GM19351 (cell line): Measurements from ENCODE around the gene KRT8.
"Not testable (repeated sequence)": the region's sequence is repeated elsewhere in the genome, so short reads cannot be mapped to it uniquely, and the experiment has no call there.

Source experiments
- ATAC-seq: cut with Tn5 transposase; IDR thresholded peaks from one replicate; pipeline ENCODE4 v1.9.1; 2021; ENCODE audit warnings: mild to moderate bottlenecking, moderate library complexity; ENCODE audit not compliant: unreplicated experiment

KRT8 gene

GRCh38 chr12:52904509-52905300, at the start of gene KRT8:
Gene KRT8, minus strand, starts transcription at chr12:52905076. Its CDS starts 95 bp downstream, at chr12:52904981.
- ATAC-seq: not testable (repeated sequence)

GRCh38 chr12:52953181-52953841, 48.4 kb upstream of the KRT8 start:
- no peak for ATAC-seq

- no peak for ATAC-seq
Observed at GRCh38 chr12:52952076-52952801, 47.4 kb upstream of the KRT8 start.

GRCh38 chr12:52951640-52952039, 46.8 kb upstream of the KRT8 start:
- no peak for ATAC-seq

- ATAC-seq: no peak
Observed at GRCh38 chr12:52951126-52951525, 46.2 kb upstream of the KRT8 start.

- ATAC-seq: no peak
Observed at GRCh38 chr12:52950553-52950952, 45.7 kb upstream of the KRT8 start.

- no peak for ATAC-seq
Observed at GRCh38 chr12:52949413-52950331, 44.8 kb upstream of the KRT8 start.

GRCh38 chr12:52947738-52948423, 43.0 kb upstream of the KRT8 start:
- ATAC-seq: no peak

GRCh38 chr12:52946797-52947547, 42.1 kb upstream of the KRT8 start:
- ATAC-seq: no peak

GRCh38 chr12:52946334-52946733, 41.5 kb upstream of the KRT8 start:
- ATAC-seq: no peak

GRCh38 chr12:52945389-52946232, 40.7 kb upstream of the KRT8 start:
- no peak for ATAC-seq

- ATAC-seq: no peak
Observed at GRCh38 chr12:52944683-52945388, 40.0 kb upstream of the KRT8 start.

- no peak for ATAC-seq
Observed at GRCh38 chr12:52942901-52943181, 38.0 kb upstream of the KRT8 start.

- no peak for ATAC-seq
Observed at GRCh38 chr12:52942066-52942900, 37.4 kb upstream of the KRT8 start.

- no peak for ATAC-seq
Observed at GRCh38 chr12:52929538-52929937, 24.7 kb upstream of the KRT8 start.

- ATAC-seq: no peak
Observed at GRCh38 chr12:52927964-52928363, 23.1 kb upstream of the KRT8 start.

GRCh38 chr12:52926596-52927234, 21.8 kb upstream of the KRT8 start:
- no peak for ATAC-seq
